GM19455 (cell line): ENCODE data around the gene VSIG2.
A peak's percentile ranks its signal among the peaks of the same experiment; 100 is the strongest.
"Not testable (repeated sequence)": the region's sequence is repeated elsewhere in the genome, so short reads cannot be mapped to it uniquely, and the experiment has no call there.

Source experiments
- ATAC-seq: cut with Tn5 transposase; IDR thresholded peaks from one replicate; pipeline ENCODE4 v1.9.1; 2021; ENCODE audit not compliant: unreplicated experiment

VSIG2 gene

GRCh38 chr11:124751741-124752470, at the start of gene VSIG2:
TSS of gene VSIG2 (minus strand) at chr11:124752255. CDS start at chr11:124752137, 118 bp downstream.
- ATAC-seq, result no peak

GRCh38 chr11:124801014-124801413, 49.0 kb upstream of the VSIG2 start:
- ATAC-seq, result no peak

- peak; percentile 91 for ATAC-seq
Measured at GRCh38 chr11:124800226-124800929, 48.3 kb upstream of the VSIG2 start, which contains the start of gene MSANTD2. TSS of gene MSANTD2 (minus strand) at chr11:124800406. CDS start at chr11:124800380, 26 bp downstream.

GRCh38 chr11:124799348-124800225, 47.5 kb upstream of the VSIG2 start:
- peak; percentile 48 for ATAC-seq

GRCh38 chr11:124798991-124799347, 46.9 kb upstream of the VSIG2 start:
- ATAC-seq, result peak; percentile 24

- ATAC-seq, result no peak
Measured at GRCh38 chr11:124796312-124796711, 44.3 kb upstream of the VSIG2 start.

- peak; percentile 45 for ATAC-seq
Measured at GRCh38 chr11:124793466-124794278, 41.6 kb upstream of the VSIG2 start.

GRCh38 chr11:124791626-124792341, 39.7 kb upstream of the VSIG2 start:
- ATAC-seq, result peak; percentile 84

GRCh38 chr11:124788521-124788920, 36.5 kb upstream of the VSIG2 start:
- ATAC-seq, result no peak

- ATAC-seq, result no peak
Measured at GRCh38 chr11:124784051-124784450, 32.0 kb upstream of the VSIG2 start.

- no peak for ATAC-seq
Measured at GRCh38 chr11:124783002-124783401, 30.9 kb upstream of the VSIG2 start.

- ATAC-seq, result no peak
Measured at GRCh38 chr11:124779568-124779967, 27.5 kb upstream of the VSIG2 start.

GRCh38 chr11:124778281-124778680, 26.2 kb upstream of the VSIG2 start:
- ATAC-seq, result no peak

GRCh38 chr11:124776865-124777645, 25.0 kb upstream of the VSIG2 start:
- ATAC-seq, result no peak

GRCh38 chr11:124770959-124771358, 18.9 kb upstream of the VSIG2 start:
- not testable (repeated sequence) for ATAC-seq

GRCh38 chr11:124769806-124770774, 18.0 kb upstream of the VSIG2 start:
- no peak for ATAC-seq

- ATAC-seq, result no peak
Measured at GRCh38 chr11:124768914-124769313, 16.9 kb upstream of the VSIG2 start.

- no peak for ATAC-seq
Measured at GRCh38 chr11:124766156-124766555, 14.1 kb upstream of the VSIG2 start.
